HepG2 (cell line): ENCODE results near the gene FCHO2. TPM values are rescaled to one million over a fixed set of nuclear protein-coding genes. Genes with fewer than 3 reads are reported as not detected.

Source experiments
- ATAC-seq: fragments of 200-7000 bp; cut with Tn5 transposase; 3 replicates; pipeline ENCODE4 v1.9.1; 2020; ENCODE audit warnings: mild to moderate bottlenecking, moderate library complexity
- BruUV-seq: library from RNA; stranded (reverse); fragments of 400-500 nt; replicated peaks from 2 replicates; lab custom pipeline; 2021; lab: Mats Ljungman, UMichigan
- CTCF ChIA-PET: fragments of 300-600 bp; formaldehyde crosslinking; extraction: SDS; loops from one replicate; lab custom pipeline; 2021; ENCODE audit warnings: low total read pairs, inconsistent platforms, low intra/inter-chr PET ratio; lab: Yijun Ruan, JAX
- POLR2A ChIA-PET: fragments of 350-600 bp; sonication (Branson Sonifier 250); formaldehyde crosslinking; loops from one replicate; lab custom pipeline; 2020; ENCODE audit warnings: antibody characterized with exemption, inconsistent platforms; lab: Yijun Ruan, JAX
- DNase-seq: peaks from one replicate; pipeline ENCODE4 v3.0.0-alpha.2; 2015; ENCODE audit warnings: low spot score
- FAIRE-seq: peaks from 3 replicates; lab custom pipeline; 2011; peaks lifted over from hg19 to GRCh38; lab: Jason Lieb, UNC
- H2AFZ ChIP-seq: one replicate; pipeline ENCODE4 v1.6.1; 2011; ENCODE audit warnings: low read length, inconsistent platforms
- H3K27ac ChIP-seq: fragments of 300-600 bp; 3 replicates; pipeline ENCODE4 v1.8.0; 2011; ENCODE audit warnings: mixed run types, mild to moderate bottlenecking, mixed read lengths, low read length, inconsistent platforms; ENCODE audit not compliant: insufficient read depth; ENCODE audit errors: extremely low read length
- H3K27me3 ChIP-seq, 2 experiments: fragments of 200-600 bp in 1 of 2; 2 replicates in 1 of 2; 3 replicates in 1 of 2; pipeline versions ENCODE4 v1.6.0 to v1.8.0; 2011; ENCODE audit warnings: low read length in 2 of 2, mild to moderate bottlenecking in 2 of 2, moderate library complexity in 2 of 2, inconsistent platforms in 1 of 2; ENCODE audit not compliant: insufficient read depth in 2 of 2, control insufficient read depth in 1 of 2
- H3K36me3 ChIP-seq, 2 experiments: fragments of 200-600 bp in 1 of 2; replicated peaks in 1 of 2; 2 replicates in 1 of 2; 3 replicates in 1 of 2; pipeline versions ENCODE4 v1.5.1 to v1.8.0; 2011; ENCODE audit warnings: low read length in 2 of 2, inconsistent platforms in 1 of 2; ENCODE audit not compliant: insufficient read depth in 2 of 2, control insufficient read depth in 1 of 2
- H3K4me1 ChIP-seq: 2 replicates; pipeline ENCODE4 v1.5.1; 2012; ENCODE audit warnings: low read length, inconsistent platforms; ENCODE audit not compliant: insufficient read depth
- H3K4me2 ChIP-seq: 2 replicates; pipeline ENCODE4 v1.6.0; 2011; ENCODE audit warnings: low read depth, low read length, inconsistent platforms
- H3K4me3 ChIP-seq, 3 experiments: fragments of 200-600 bp in 1 of 3; sonication (generic), shearing (Covaris generic) in 1 of 3; replicated peaks in 1 of 3; 2 replicates each; pipeline ENCODE4 v1.5.1; 2011 to 2016; ENCODE audit warnings: low read length in 3 of 3, inconsistent platforms in 2 of 3, low read depth in 2 of 3, mild to moderate bottlenecking in 2 of 3, control low read depth in 1 of 3, mixed read lengths in 1 of 3; ENCODE audit not compliant: insufficient read depth in 1 of 3
- H3K79me2 ChIP-seq: one replicate; pipeline ENCODE4 v1.6.1; 2011; ENCODE audit warnings: low read length, inconsistent platforms; ENCODE audit not compliant: insufficient read depth
- H3K9ac ChIP-seq: 2 replicates; pipeline ENCODE4 v1.6.0; 2011; ENCODE audit warnings: mild to moderate bottlenecking, low read depth, low read length, inconsistent platforms; ENCODE audit not compliant: insufficient read depth
- H3K9me3 ChIP-seq: 2 replicates; pipeline ENCODE4 v1.5.1; 2012; ENCODE audit warnings: mild to moderate bottlenecking, low read length
- H4K20me1 ChIP-seq: 2 replicates; pipeline ENCODE4 v1.6.0; 2011; ENCODE audit warnings: inconsistent platforms, mild to moderate bottlenecking, low read length, moderate library complexity; ENCODE audit not compliant: insufficient read depth
- BCL6 ChIP-seq: IDR thresholded peaks from 2 replicates; pipeline ENCODE4 v1.6.1; 2016; ENCODE audit warnings: missing genetic modification reagents, missing compliant biosample characterization
- FOXA1 ChIP-seq, 2 experiments: fragments of 450-650 bp in 1 of 2; sonication (generic) in 1 of 2; formaldehyde crosslinking in 1 of 2; IDR thresholded peaks; 2 replicates each; pipeline versions ENCODE4 v1.4.0 to v1.6.1; 2016 to 2020; ENCODE audit warnings: missing genetic modification reagents in 1 of 2
- RXRB ChIP-seq: IDR thresholded peaks from 2 replicates; pipeline ENCODE4 v1.6.1; 2016; ENCODE audit warnings: borderline replicate concordance, missing genetic modification reagents, missing compliant biosample characterization
- SIN3B ChIP-seq: fragments of 150-350 bp; IDR thresholded peaks from 2 replicates; pipeline ENCODE4 v1.6.1; 2014; ENCODE audit warnings: low read length
- SOX6 ChIP-seq, 2 experiments: fragments of 450-650 bp in 1 of 2; sonication (generic) in 1 of 2; formaldehyde crosslinking in 1 of 2; IDR thresholded peaks; 2 replicates each; pipeline versions ENCODE4 v1.4.0 to v1.6.1; 2017 to 2020; ENCODE audit warnings: antibody characterized with exemption in 1 of 2, mild to moderate bottlenecking in 1 of 2, missing genetic modification reagents in 1 of 2
- TEAD3 ChIP-seq: optimal IDR thresholded peaks from 2 replicates; pipeline ENCODE3; 2016; ENCODE audit warnings: borderline replicate concordance
- ZFP1 ChIP-seq: IDR thresholded peaks from 2 replicates; pipeline ENCODE4 v1.6.1; 2016
- ZNF136 ChIP-seq: sonication (generic); formaldehyde crosslinking; IDR thresholded peaks from 2 replicates; pipeline ENCODE4 v1.8.1; 2022; ENCODE audit warnings: low read depth, mild to moderate bottlenecking, moderate library complexity, missing genetic modification reagents
- ZNF17 ChIP-seq: sonication (generic); formaldehyde crosslinking; IDR thresholded peaks from 2 replicates; pipeline ENCODE4 v1.5.0; 2020; ENCODE audit warnings: mild to moderate bottlenecking, missing genetic modification reagents
- ZNF446 ChIP-seq: sonication (generic); formaldehyde crosslinking; IDR thresholded peaks from 2 replicates; pipeline ENCODE4 v1.5.0; 2020; ENCODE audit warnings: mild to moderate bottlenecking, missing genetic modification reagents
- ZSCAN22 ChIP-seq: sonication (generic); formaldehyde crosslinking; IDR thresholded peaks from 2 replicates; pipeline ENCODE4 v1.4.0; 2020; ENCODE audit warnings: mild to moderate bottlenecking, missing genetic modification reagents
- WGBS: methylation state at CpG from one replicate; pipeline ENCODE4 v1.1.6; 2017; ENCODE audit warnings: low lambda C conversion rate; 5-methylcytosine and 5-hydroxymethylcytosine counted together
- in situ Hi-C: cut with HindIII; loops from 2 replicates; pipeline ENCODE4 v1.10.0; 2017; ENCODE audit warnings: low pct_unique_long_range_greater_than_20kb; ENCODE audit not compliant: extremely low pct_ligation_motif_present
- intact Hi-C: fragments of 100-400 bp; cut with micrococcal nuclease; formaldehyde crosslinking; loops from one replicate; pipeline ENCODE4 v1.10.0; 2022; ENCODE audit not compliant: unreplicated experiment
- polyA plus RNA-seq, 8 experiments: library from polyadenylated mRNA; depleted of rRNA in 3 of 8; stranded (reverse) in 7 of 8; unstranded in 1 of 8; fragments of >200 nt; fragmentation: Illumina TruSeq in 4 of 8; extraction: Trizol in 4 of 8; gene quantifications; 2 replicates each; pipeline versions ENCODE4 v1.2.1 to v1.2.3, GENCODE V29; 2011 to 2016; ENCODE audit warnings: low read depth in 4 of 8, missing spikeins in 1 of 8, mixed read lengths in 1 of 8; ENCODE audit not compliant: insufficient read depth in 1 of 8
- total RNA-seq, 5 experiments: library from RNA; depleted of rRNA; stranded (reverse); fragments of >200 nt; fragmentation: Illumina TruSeq; extraction: Trizol; gene quantifications; 2 replicates each; pipeline ENCODE4 v1.2.3, GENCODE V29; 2016; ENCODE audit warnings: low read depth in 1 of 5
- TF ChIP-seq, protein P1 (sequence below), 2 experiments: sonication (generic) in 1 of 2; formaldehyde crosslinking in 1 of 2; IDR thresholded peaks; 2 replicates each; pipeline versions ENCODE4 v1.5.1 to v1.6.1; 2011 to 2020; ENCODE audit warnings: borderline replicate concordance in 1 of 2, low read depth in 1 of 2, low read length in 1 of 2, mild to moderate bottlenecking in 1 of 2, missing genetic modification reagents in 1 of 2, moderate library complexity in 1 of 2
- TF ChIP-seq, protein P2 (sequence below): sonication (generic); formaldehyde crosslinking; IDR thresholded peaks from 2 replicates; pipeline ENCODE4 v1.5.0; 2020; ENCODE audit warnings: missing genetic modification reagents
- TF ChIP-seq, protein P3 (sequence below): fragments of 450-650 bp; IDR thresholded peaks from 2 replicates; pipeline ENCODE4 v1.6.1; 2016
- TF ChIP-seq, protein P4 (sequence below): sonication (generic); formaldehyde crosslinking; IDR thresholded peaks from 2 replicates; pipeline ENCODE4 v1.8.0; 2022; ENCODE audit warnings: mild to moderate bottlenecking, missing genetic modification reagents

The FCHO2 gene
- total and polyA plus RNA-seq, 2 of the 13 experiments (the other 11 are each of a cell fraction or from before 2014, with no cell fraction given), result 11.6 to 17.3 TPM

DNA sequence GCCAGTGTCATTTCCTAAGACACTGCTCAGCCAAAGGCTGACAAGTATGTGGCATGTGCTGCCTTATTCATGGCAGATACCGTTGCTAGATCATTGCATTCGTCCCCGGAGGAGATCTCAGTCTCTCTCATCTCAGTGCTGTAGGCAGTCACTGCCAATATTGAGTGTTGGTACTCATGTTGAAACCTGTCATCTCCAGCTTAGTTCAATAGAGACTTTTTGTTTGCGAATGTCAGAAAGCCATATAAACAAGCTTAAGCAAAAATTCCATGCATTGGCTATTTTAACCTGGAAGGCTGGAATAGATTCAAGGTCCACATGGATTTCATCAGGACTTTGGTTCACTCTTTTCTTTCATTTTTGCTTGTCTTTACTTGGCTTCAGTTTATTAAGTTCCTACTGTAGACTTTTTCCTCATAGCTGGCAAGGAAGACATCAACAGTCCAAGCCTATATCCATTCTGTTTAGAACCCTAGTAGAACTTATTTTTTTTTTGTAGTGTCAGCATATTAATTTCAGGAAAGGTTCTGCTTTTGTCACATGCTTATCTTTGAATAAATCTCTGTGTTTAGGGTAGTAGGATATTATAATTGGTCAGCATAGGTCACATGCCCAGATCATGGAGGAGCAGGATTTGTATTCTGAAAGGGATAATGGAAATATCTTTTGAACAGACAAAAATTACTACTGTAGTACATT is 66.8 kb downstream of the FCHO2 start:
- H4K20me1 ChIP-seq, result no peaks in the 10 kb centered on the region
- ChIA-PET CTCF (no interaction called here), POLR2A (interaction anchor here (0.8 kb wide), 1 partner anchor 66 kb away, joined by 3 read pairs; no protein-coding TSS in a partner anchor)
- DNase-seq, result peak; percentile 86
- no peak overlapping the region for H2AFZ ChIP-seq
- peaks cover 24% of the 10 kb centered on the region for H3K4me1 ChIP-seq
- intact Hi-C loops (loop anchor here (5.0 kb wide), 1 partner anchor 65 kb away; the partner anchor contains the start of gene FCHO2), in situ Hi-C loops (no loop called here)
- no peaks in the 10 kb centered on the region for H3K9me3 ChIP-seq
- WGBS, result 7% methylated on average over 4 of the region's 4 CpGs
- peak; percentile 95 for FAIRE-seq
- H3K36me3 ChIP-seq, result peaks cover 0 to 13% of the 10 kb centered on the region in 2 experiments; a peak in 1 of 5 replicates
- H3K4me3 ChIP-seq, result peak overlapping the region in 1 of 3 experiments; percentile 2; a peak in 1 of 6 replicates
- peak; percentile 99 for ATAC-seq
- BruUV-seq, result no TSS peak
- H3K4me2 ChIP-seq, result peak overlapping the region; percentile 43
- H3K9ac ChIP-seq, result no peak overlapping the region
- H3K27ac ChIP-seq, result peak overlapping the region; percentile 55
- no peaks in the 10 kb centered on the region for H3K27me3 ChIP-seq
- H3K79me2 ChIP-seq, result no peaks in the 10 kb centered on the region
- no peak for TF ChIP-seq FOXA1 (IDR thresholded peaks at IDR 0.05)
- peak; percentile 75 for TF ChIP-seq FOXA1 (CRISPR knock-in tag; IDR thresholded peaks at IDR 0.05)
- TF ChIP-seq ZNF136 (CRISPR knock-in tag), result no peak
- TF ChIP-seq ZNF17, result no peak
- TF ChIP-seq ZFP1 (CRISPR knock-in tag), result 0 out of 2 replicates have a peak, but pooled peaks have one; percentile 30
- TF ChIP-seq ZSCAN22 (CRISPR knock-in tag), result no peak
- TF ChIP-seq TEAD3 (CRISPR knock-in tag), result peak; percentile 76
- TF ChIP-seq, protein P1, sequence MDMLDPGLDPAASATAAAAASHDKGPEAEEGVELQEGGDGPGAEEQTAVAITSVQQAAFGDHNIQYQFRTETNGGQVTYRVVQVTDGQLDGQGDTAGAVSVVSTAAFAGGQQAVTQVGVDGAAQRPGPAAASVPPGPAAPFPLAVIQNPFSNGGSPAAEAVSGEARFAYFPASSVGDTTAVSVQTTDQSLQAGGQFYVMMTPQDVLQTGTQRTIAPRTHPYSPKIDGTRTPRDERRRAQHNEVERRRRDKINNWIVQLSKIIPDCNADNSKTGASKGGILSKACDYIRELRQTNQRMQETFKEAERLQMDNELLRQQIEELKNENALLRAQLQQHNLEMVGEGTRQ (IDR thresholded peaks at IDR 0.05; ENCODE audit: low read depth, low read length), result peak; percentile 40; the same call in 1 of the 2 replicates
- TF ChIP-seq, protein P1 (CRISPR knock-in tag; IDR thresholded peaks at IDR 0.05; ENCODE audit: borderline replicate concordance), result peak; percentile 61; the same call in 1 of the 2 replicates
- TF ChIP-seq, protein P2, sequence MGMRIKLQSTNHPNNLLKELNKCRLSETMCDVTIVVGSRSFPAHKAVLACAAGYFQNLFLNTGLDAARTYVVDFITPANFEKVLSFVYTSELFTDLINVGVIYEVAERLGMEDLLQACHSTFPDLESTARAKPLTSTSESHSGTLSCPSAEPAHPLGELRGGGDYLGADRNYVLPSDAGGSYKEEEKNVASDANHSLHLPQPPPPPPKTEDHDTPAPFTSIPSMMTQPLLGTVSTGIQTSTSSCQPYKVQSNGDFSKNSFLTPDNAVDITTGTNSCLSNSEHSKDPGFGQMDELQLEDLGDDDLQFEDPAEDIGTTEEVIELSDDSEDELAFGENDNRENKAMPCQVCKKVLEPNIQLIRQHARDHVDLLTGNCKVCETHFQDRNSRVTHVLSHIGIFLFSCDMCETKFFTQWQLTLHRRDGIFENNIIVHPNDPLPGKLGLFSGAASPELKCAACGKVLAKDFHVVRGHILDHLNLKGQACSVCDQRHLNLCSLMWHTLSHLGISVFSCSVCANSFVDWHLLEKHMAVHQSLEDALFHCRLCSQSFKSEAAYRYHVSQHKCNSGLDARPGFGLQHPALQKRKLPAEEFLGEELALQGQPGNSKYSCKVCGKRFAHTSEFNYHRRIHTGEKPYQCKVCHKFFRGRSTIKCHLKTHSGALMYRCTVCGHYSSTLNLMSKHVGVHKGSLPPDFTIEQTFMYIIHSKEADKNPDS (CRISPR knock-in tag), result no peak
- TF ChIP-seq SIN3B, result no peak
- peak; percentile 62 for TF ChIP-seq BCL6 (CRISPR knock-in tag)
- peak; percentile 30; the same call in 1 of the 2 replicates for TF ChIP-seq RXRB (CRISPR knock-in tag)
- TF ChIP-seq SOX6 (IDR thresholded peaks at IDR 0.05), result no peak
- peak; percentile 65; the same call in 1 of the 2 replicates for TF ChIP-seq SOX6 (CRISPR knock-in tag; IDR thresholded peaks at IDR 0.05)
- TF ChIP-seq, protein P3, sequence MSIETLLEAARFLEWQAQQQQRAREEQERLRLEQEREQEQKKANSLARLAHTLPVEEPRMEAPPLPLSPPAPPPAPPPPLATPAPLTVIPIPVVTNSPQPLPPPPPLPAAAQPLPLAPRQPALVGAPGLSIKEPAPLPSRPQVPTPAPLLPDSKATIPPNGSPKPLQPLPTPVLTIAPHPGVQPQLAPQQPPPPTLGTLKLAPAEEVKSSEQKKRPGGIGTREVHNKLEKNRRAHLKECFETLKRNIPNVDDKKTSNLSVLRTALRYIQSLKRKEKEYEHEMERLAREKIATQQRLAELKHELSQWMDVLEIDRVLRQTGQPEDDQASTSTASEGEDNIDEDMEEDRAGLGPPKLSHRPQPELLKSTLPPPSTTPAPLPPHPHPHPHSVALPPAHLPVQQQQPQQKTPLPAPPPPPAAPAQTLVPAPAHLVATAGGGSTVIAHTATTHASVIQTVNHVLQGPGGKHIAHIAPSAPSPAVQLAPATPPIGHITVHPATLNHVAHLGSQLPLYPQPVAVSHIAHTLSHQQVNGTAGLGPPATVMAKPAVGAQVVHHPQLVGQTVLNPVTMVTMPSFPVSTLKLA, result peak; percentile 63
- TF ChIP-seq, protein P4, sequence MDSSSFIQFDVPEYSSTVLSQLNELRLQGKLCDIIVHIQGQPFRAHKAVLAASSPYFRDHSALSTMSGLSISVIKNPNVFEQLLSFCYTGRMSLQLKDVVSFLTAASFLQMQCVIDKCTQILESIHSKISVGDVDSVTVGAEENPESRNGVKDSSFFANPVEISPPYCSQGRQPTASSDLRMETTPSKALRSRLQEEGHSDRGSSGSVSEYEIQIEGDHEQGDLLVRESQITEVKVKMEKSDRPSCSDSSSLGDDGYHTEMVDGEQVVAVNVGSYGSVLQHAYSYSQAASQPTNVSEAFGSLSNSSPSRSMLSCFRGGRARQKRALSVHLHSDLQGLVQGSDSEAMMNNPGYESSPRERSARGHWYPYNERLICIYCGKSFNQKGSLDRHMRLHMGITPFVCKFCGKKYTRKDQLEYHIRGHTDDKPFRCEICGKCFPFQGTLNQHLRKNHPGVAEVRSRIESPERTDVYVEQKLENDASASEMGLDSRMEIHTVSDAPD, result no peak
- TF ChIP-seq ZNF446 (CRISPR knock-in tag), result no peak
